ENCODE measurements around the gene XPNPEP2. TPM values are rescaled to one million over a fixed set of nuclear protein-coding genes. Genes with fewer than 3 reads are reported as not detected.

XPNPEP2 gene
- total and polyA plus RNA-seq, 9 of the 15 experiments (the other 6 are each of a cell fraction or from before 2014, with no cell fraction given): 0.03 to 0.19 (median 0.09) TPM; not detected in 5

GRCh38 chrX:129779086-129779672, 40.4 kb downstream of the XPNPEP2 start:
- no peak overlapping the region for H3K27ac ChIP-seq (ENCODE audit: extremely low read depth, low read depth, low read length)
- H3K9me1 ChIP-seq (ENCODE audit: control insufficient read depth, insufficient read depth, low read length): no peaks in the 10 kb centered on the region
- H3K9me3 ChIP-seq (replicated peaks; ENCODE audit: control insufficient read depth, insufficient read depth, low read depth, low read length): no peaks in the 10 kb centered on the region
- peaks cover 0 to 12% of the 10 kb centered on the region in 2 experiments; a peak in 2 of 5 replicates for H3K4me1 ChIP-seq (replicated peaks in 1 of 2; ENCODE audit: control insufficient read depth in 2 of 2, insufficient read depth in 2 of 2, low read length in 2 of 2)
- no peak for DNase-seq (ENCODE audit: extremely low read depth in 1 of 4, low spot score in 3 of 4)
- no peaks in the 10 kb centered on the region for H3K36me3 ChIP-seq (ENCODE audit: control insufficient read depth, insufficient read depth, low read length)
- no peaks in the 10 kb centered on the region for H3K27me3 ChIP-seq (ENCODE audit: control insufficient read depth in 2 of 2, insufficient read depth in 2 of 2, low read length in 2 of 2)
- ChIA-PET POLR2A (interaction anchor here (1.4 kb wide), 1 partner anchor 10 kb away, joined by 3 read pairs; no protein-coding TSS in a partner anchor), CTCF (ENCODE audit: low intra/inter-chr PET ratio) (no interaction called here)
- no peak for FAIRE-seq
- no peak overlapping the region for H2AFZ ChIP-seq (ENCODE audit: low read depth, low read length)
- 22% methylated on average over 6 of the region's 7 CpGs for WGBS (ENCODE audit: insufficient coverage, low coverage, missing lambda C conversion rate)
- no peak for ATAC-seq
- intact Hi-C loops (cut with micrococcal nuclease) (no loop called here), in situ Hi-C loops (cut with MboI) (no loop called here)
- no peaks in the 10 kb centered on the region for H4K20me1 ChIP-seq (replicated peaks; ENCODE audit: control insufficient read depth, insufficient read depth, low read length)
- no peak overlapping the region for H3K9ac ChIP-seq (ENCODE audit: insufficient read depth in 1 of 2, low read depth in 2 of 2, low read length in 2 of 2)
- no peak overlapping the region for H3K4me2 ChIP-seq (ENCODE audit: insufficient read depth, low read length)
- no peaks in the 10 kb centered on the region for H3K79me2 ChIP-seq (ENCODE audit: control insufficient read depth, insufficient read depth, low read length)
- H3K4me3 ChIP-seq: no peak overlapping the region
- no TSS peak for BruUV-seq (replicated peaks)
- no peak for TF ChIP-seq E2F3 (CRISPR knock-in tag; IDR thresholded peaks at IDR 0.05)
- no peak for TF ChIP-seq RB1 (IDR thresholded peaks at IDR 0.05; ENCODE audit: low read depth)
- no peak for TF ChIP-seq TEAD4 (IDR thresholded peaks at IDR 0.05; ENCODE audit: low read length)
- TF ChIP-seq TEAD4 (CRISPR knock-in tag; IDR thresholded peaks at IDR 0.05; ENCODE audit: borderline replicate concordance): no peak
- no peak for TF ChIP-seq MECOM (CRISPR knock-in tag; IDR thresholded peaks at IDR 0.05)
- TF ChIP-seq, protein P1, sequence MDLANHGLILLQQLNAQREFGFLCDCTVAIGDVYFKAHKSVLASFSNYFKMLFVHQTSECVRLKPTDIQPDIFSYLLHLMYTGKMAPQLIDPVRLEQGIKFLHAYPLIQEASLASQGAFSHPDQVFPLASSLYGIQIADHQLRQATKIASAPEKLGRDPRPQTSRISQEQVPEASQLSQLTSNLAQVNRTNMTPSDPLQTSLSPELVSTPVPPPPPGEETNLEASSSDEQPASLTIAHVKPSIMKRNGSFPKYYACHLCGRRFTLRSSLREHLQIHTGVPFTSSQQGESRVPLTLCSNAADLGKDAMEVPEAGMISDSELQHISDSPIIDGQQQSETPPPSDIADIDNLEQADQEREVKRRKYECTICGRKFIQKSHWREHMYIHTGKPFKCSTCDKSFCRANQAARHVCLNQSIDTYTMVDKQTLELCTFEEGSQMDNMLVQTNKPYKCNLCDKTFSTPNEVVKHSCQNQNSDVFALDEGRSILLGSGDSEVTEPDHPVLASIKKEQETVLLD (IDR thresholded peaks at IDR 0.05): no peak
- no peak for TF ChIP-seq SMARCC2 (IDR thresholded peaks at IDR 0.05; ENCODE audit: low read depth)
- TF ChIP-seq POLR2H (tag; IDR thresholded peaks at IDR 0.05; ENCODE audit: low read depth): no peak
- no peak for TF ChIP-seq SRSF1 (IDR thresholded peaks at IDR 0.05; ENCODE audit: low read depth, low read length)
- TF ChIP-seq SAFB2 (IDR thresholded peaks at IDR 0.05; ENCODE audit: borderline replicate concordance, low read depth, low read length, severe bottlenecking): no peak
- TF ChIP-seq ZNF717 (CRISPR knock-in tag; IDR thresholded peaks at IDR 0.05): no peak
- TF ChIP-seq LARP7 (IDR thresholded peaks at IDR 0.05): no peak
- TF ChIP-seq ARNT (IDR thresholded peaks at IDR 0.05): no peak
- no peak for TF ChIP-seq NR4A1 (CRISPR knock-in tag; IDR thresholded peaks at IDR 0.05)
- no peak for TF ChIP-seq NR4A1 (tag; IDR thresholded peaks at IDR 0.05)
- TF ChIP-seq BHLHE40 (IDR thresholded peaks at IDR 0.05; ENCODE audit: low read length): no peak

All from K562 (cell line).